OCI-LY3 (cell line): Measurements from ENCODE around the gene CD6.

Source experiments
- CTCF ChIP-seq: fragments of 200-600, 300-600 bp; sonication (generic); IDR thresholded peaks from 2 replicates; pipeline ENCODE4 v1.5.1; 2014; ENCODE audit warnings: antibody characterized with exemption, low read length, low read depth
- EZH2phosphoT487 ChIP-seq: fragments of 200-600 bp; shearing (Covaris generic); IDR thresholded peaks from 2 replicates; pipeline ENCODE4 v1.6.1; 2018; ENCODE audit warnings: antibody characterized with exemption, mixed run types, low read depth

- TF ChIP-seq CTCF (no peak), EZH2phosphoT487 (no peak)
Measured at GRCh38 chr11:61011950-61012736, 40.7 kb downstream of the CD6 start.
